Measurements from ENCODE around the gene PCYT2. TPM values are rescaled to one million over a fixed set of nuclear protein-coding genes. Genes with fewer than 3 reads are reported as not detected.
"Not testable (repeated sequence)": the region's sequence is repeated elsewhere in the genome, so short reads cannot be mapped to it uniquely, and the experiment has no call there.

Gene PCYT2
- total RNA-seq, 2 experiments from 2014 or later, result 48.5 TPM

- not testable (repeated sequence) for H3K4me3 Mint-ChIP-seq; H3K4me1 Mint-ChIP-seq; ATAC-seq; H3K9me3 Mint-ChIP-seq (ENCODE audit: low read depth); DNase-seq; H3K27ac Mint-ChIP-seq; H3K36me3 Mint-ChIP-seq
- CTCF ChIA-PET, result interaction anchor here (1.1 to 3.3 kb wide), 4 partner anchors 66 to 250 kb away, joined by 3 to 14 read pairs (median 4); partner anchors contain the start of genes CENPX and MRPL12
- peaks cover 17% of the 10 kb centered on the region for H3K27me3 Mint-ChIP-seq
These were observed 42.2 kb upstream of the PCYT2 start for GRCh38 chr17:81953443-81953842.

DNA sequence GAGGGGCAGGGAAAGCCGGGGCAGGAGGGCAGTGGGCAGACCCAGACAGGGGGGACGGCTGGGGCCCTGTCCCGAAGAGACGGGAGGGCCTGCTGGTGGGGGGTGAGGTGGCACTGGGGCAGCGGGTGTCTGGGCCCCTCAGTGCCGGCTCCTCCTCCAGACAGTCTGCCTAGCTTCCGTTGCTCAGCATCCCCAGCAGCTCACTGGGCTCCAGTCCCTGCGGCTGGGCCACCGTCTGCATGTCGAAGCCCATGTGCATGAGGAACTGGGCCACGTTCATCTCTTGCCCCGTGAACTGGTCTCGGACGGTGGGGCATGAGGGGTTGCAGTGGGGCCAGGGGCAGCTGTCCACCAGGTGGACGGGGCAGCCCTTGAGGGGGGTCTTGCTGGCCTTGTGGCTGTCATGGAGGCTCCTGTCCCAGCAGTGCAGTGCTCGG, 41.6 kb upstream of the PCYT2 start:
- CTCF ChIA-PET, result interaction anchor here (1.6 to 3.3 kb wide), 3 partner anchors 69 to 250 kb away, joined by 3 to 14 read pairs (median 4); partner anchors contain the start of genes CENPX and MRPL12
- no peak overlapping the region for H3K27ac Mint-ChIP-seq
- no peaks in the 10 kb centered on the region for H3K4me1 Mint-ChIP-seq

DNA sequence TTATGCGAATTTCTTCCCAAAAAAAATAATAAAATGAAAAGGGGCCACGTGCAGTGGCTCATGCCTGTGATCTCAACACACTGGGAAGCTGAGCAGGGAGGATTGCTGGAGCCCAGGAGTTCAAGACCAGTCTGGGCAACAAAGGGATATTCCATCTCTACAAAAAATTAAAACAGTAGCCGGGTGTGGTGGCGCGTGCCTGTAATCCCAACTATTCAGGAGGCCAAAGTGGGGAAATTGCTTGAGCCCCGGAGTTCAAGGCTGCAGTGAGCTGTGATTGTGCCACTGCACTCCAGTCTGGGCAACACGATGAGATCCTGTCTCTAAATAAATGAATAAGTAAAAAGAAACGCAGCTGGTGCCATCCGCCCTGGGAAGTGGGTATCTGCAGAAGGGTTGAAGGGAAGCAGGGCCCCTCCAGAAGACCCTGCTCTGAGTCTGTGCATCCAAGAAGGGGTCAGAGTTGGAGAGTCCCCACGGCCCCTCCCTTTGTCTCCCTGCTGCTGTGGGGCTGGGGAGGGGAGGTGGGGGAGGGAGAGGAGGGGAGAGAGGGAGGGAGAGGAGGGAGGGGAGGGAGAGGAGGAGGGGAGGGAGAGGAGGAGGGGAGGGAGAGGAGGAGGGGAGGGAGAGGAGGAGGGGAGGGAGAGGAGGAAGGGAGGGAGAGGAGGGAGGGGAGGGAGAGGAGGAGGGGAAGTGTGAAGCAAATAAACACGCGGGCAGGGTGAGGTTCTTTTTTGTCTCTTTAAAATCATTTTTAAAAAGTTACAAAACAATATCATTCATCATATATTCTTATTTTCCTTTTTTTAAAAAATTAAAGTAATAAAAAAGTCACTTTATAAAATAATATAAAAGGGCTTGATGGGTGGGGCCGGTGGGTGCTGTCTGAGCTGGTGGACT, 40.8 kb upstream of the PCYT2 start:
- CTCF ChIA-PET, result interaction anchor here (1.0 to 3.3 kb wide), 4 partner anchors 8 to 217 kb away, joined by 3 to 17 read pairs (median 9); partner anchors contain the start of genes CENPX and NOTUM
- Mint-ChIP-seq H3K27me3 (peaks cover 8% of the 10 kb centered on the region), H3K27ac (no peak overlapping the region), H3K4me1 (no peaks in the 10 kb centered on the region), H3K4me3 (no peak overlapping the region), H3K36me3 (no peaks in the 10 kb centered on the region), H3K9me3 (ENCODE audit: low read depth) (no peaks in the 10 kb centered on the region)
- ATAC-seq (no peak), DNase-seq (no peak)

More for the DNA sequence above, 41.6 kb upstream of the PCYT2 start:
- Mint-ChIP-seq H3K9me3 (ENCODE audit: low read depth) (no peaks in the 10 kb centered on the region), H3K4me3 (no peak overlapping the region), H3K36me3 (no peaks in the 10 kb centered on the region), H3K27me3 (peaks cover 14% of the 10 kb centered on the region)
- ATAC-seq, result no peak
- no peak for DNase-seq

DNA sequence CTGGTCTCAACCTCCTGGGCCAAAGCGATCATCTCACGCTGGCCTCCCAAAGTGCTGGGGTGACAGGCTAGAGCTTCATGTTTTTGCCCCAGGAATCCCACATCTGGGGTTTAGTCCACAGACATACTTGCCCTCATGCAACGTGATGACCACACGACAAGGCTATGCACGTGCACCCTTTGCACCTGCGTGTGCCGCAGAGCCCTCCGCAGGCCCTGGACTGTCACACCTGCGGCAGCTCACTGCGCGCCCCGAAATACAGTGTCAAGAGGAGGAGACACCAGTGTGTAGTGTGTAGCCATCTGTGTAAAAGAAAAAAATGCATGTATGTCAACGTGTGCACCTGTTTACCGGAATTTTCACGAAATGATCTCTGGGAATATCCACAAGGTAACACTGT, 39.3 kb upstream of the PCYT2 start:
- Mint-ChIP-seq H3K4me3 (no peak overlapping the region), H3K4me1 (no peaks in the 10 kb centered on the region), H3K9me3 (ENCODE audit: low read depth) (no peaks in the 10 kb centered on the region), H3K27me3 (peaks cover 8% of the 10 kb centered on the region), H3K27ac (no peak overlapping the region), H3K36me3 (no peaks in the 10 kb centered on the region)
- no peak for ATAC-seq
- no peak for DNase-seq
- CTCF ChIA-PET, result interaction anchor here (1.3 to 3.0 kb wide), 2 partner anchors 10 to 70 kb away, joined by 3 to 17 read pairs; partner anchors contain the start of gene NOTUM

DNA sequence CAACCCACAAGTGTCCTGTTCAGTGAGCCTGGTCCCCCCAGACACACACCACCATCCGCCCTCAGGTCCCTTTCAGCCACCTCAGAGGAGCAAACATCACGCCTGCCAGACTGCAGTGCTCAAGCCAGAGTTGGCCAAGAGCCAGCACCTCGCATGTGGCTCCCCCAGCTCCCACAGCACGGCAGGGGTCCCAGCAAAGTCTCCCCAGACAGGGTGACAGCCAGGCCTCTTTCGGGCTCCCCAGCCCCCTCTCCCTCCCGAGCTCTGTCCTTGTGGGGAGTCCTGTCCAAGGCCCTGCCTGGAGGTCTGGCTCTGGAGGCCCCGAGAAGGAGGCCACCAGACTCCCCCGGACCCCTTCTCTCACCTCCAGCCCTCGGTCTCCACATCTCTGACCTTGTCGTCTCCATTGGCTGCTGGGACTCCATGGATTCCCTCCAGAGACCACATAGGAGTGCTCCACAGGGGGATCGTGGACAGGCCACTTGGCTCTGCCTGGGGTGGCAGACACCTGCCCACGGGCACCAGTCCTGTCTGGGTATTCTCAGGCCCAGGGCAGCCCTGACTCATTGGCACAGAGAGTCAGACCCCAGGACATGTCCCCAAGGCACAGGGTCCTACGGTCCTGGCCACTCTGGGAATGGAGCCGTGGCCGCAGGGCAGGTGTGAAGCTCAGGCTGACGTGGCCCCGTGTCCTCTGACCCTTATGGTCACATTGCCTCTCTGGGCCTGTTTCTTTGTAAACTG, 37.6 kb upstream of the PCYT2 start:
- ATAC-seq, result no peak
- Mint-ChIP-seq H3K9me3 (ENCODE audit: low read depth) (no peaks in the 10 kb centered on the region), H3K4me1 (no peaks in the 10 kb centered on the region), H3K36me3 (no peaks in the 10 kb centered on the region), H3K4me3 (no peak overlapping the region), H3K27me3 (peaks cover 8% of the 10 kb centered on the region), H3K27ac (no peak overlapping the region)
- CTCF ChIA-PET, result interaction anchor here (1.9 kb wide), 1 partner anchor 11 kb away, joined by 5 read pairs; no protein-coding TSS in a partner anchor
- DNase-seq, result no peak

GRCh38 chr17:81947189-81947588, 36.0 kb upstream of the PCYT2 start, which contains the start of gene MYADML2:
Gene MYADML2 (minus strand): TSS chr17:81947233. CDS start chr17:81941741, 5,492 bp downstream.
- ATAC-seq, result no peak
- Mint-ChIP-seq H3K4me1 (no peaks in the 10 kb centered on the region), H3K36me3 (no peaks in the 10 kb centered on the region), H3K27ac (no peak within 1 kb of the TSS), H3K27me3 (peaks cover 8% of the 10 kb centered on the region), H3K4me3 (no peak within 1 kb of the TSS), H3K9me3 (ENCODE audit: low read depth) (no peaks in the 10 kb centered on the region)
- CTCF ChIA-PET, result interaction anchor here (1.9 kb wide), 1 partner anchor 12 kb away, joined by 5 read pairs; no protein-coding TSS in a partner anchor
- no peak for DNase-seq

GRCh38 chr17:81944858-81945257, 33.7 kb upstream of the PCYT2 start:
- ATAC-seq (no peak), DNase-seq (no peak)
- Mint-ChIP-seq H3K27me3 (peaks cover 5% of the 10 kb centered on the region), H3K4me3 (no peak overlapping the region), H3K27ac (no peak overlapping the region), H3K4me1 (no peaks in the 10 kb centered on the region), H3K36me3 (no peaks in the 10 kb centered on the region), H3K9me3 (ENCODE audit: low read depth) (no peaks in the 10 kb centered on the region)
- CTCF ChIA-PET, result interaction anchor here (3.0 kb wide), 1 partner anchor 15 kb away, joined by 11 read pairs; no protein-coding TSS in a partner anchor

DNA sequence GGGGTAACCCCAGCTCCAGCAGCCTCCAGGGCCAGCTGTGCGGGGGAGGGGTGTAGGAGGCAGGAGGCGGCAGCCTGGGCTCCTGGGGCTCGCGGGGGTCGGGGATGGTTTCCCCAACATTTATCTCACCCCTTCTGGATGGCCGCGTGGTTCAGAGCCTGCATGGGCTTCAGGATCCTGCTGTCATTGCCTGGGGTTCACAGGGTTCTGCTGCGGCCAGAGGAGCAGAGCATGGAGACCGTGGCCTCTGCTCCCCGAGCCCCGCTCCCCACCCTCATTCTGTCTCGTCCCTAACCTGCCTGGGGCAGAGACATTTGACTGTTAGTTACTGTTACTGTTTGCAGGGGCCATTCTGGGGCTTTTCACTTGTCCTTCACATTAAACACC, 31.0 kb upstream of the PCYT2 start:
- no peak for ATAC-seq
- Mint-ChIP-seq H3K9me3 (ENCODE audit: low read depth) (no peaks in the 10 kb centered on the region), H3K4me3 (no peak overlapping the region), H3K36me3 (no peaks in the 10 kb centered on the region), H3K4me1 (peaks cover 5% of the 10 kb centered on the region), H3K27ac (no peak overlapping the region), H3K27me3 (peaks cover 5% of the 10 kb centered on the region)
- CTCF ChIA-PET, result no interaction called here
- DNase-seq, result no peak

DNA sequence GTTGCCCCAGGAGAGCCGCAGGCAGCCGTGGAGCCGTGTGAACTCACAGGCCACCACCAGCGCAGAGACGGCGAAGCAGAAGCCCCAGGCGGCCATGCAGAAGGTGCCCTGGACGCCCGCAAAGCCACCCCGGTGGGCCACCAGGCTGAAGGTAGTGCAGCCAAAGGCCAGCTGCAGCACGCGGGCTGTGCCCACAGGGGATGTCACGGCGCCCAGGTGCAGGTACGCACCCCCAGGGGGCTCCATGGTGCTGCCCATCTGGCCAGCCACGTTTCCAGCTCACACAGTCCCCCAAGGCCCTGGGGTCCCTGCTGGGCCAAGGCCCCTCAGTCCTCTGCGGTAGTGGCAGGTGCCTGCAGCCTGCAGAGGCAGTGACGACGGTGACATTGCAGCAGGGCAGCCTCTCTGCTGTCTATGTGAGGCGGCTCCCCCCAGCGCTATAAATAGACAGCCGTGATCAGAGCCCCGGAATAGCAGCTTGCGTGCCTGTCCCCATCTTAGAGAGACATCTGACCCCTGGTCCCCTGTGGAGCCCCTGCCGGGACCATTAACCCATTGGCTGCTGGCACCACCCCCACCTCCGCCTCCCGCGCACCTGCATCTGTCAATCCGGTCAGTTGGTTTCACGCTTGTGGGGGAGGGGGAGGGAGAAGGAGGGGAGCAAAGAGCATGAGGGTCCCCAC, 30.4 kb upstream of the PCYT2 start:
- CTCF ChIA-PET, result interaction anchor here (0.9 kb wide), 1 partner anchor 14 kb away, joined by 4 read pairs; the partner anchor contains the start of gene MAFG
- H3K4me1 Mint-ChIP-seq, result peaks cover 5% of the 10 kb centered on the region
- no peak overlapping the region for H3K4me3 Mint-ChIP-seq
- DNase-seq (no peak), ATAC-seq (no peak)
- no peak overlapping the region for H3K27ac Mint-ChIP-seq
- H3K36me3 Mint-ChIP-seq, result no peaks in the 10 kb centered on the region
- H3K27me3 Mint-ChIP-seq, result peaks cover 5% of the 10 kb centered on the region
- H3K9me3 Mint-ChIP-seq (ENCODE audit: low read depth), result no peaks in the 10 kb centered on the region

DNA sequence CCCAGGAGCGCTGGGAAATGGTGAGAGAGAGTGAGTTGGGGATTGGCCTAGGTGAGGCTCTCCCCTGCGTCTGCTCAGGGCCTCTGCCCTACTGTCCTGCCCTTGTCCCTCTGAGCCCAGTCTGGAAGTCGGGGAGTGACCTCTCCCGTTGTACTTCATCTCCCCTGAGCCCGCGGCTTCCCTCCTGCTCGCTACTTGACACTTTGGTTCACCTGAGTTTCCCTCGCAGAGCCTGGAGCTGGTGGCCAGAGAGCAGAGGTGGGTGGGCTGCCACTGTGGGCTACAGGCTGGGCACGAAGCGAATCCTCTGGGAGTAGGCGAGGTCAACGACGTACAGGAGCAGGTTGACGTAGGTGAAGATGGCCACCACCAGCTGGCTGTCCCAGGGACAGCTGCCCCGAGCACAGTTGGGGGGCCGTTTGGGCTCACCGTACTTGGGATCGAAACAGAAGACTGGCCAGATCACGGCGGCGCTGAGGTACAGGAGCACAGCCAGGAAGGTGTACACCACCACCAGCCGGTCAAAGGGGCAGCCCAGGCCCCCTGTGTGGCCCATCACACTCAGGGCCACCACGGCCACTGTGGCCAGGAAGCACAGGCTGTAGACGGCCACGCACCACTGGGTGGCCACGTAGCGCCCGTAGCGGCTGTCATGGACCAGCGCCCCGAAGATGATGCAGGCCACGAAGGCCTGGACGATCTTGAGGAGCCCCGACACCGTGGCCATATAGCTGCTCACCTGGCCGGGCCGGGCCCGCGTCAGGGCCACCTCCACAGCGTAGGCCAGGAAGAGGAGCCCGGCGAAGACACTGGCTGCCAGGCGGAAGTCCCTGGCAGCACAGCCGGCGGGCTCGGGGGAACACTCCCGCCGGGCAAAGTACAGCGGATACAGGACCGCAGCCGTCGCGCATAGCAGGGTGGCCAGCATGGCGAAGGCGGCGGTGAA, 29.6 kb upstream of the PCYT2 start:
- Mint-ChIP-seq H3K27me3 (peaks cover 5% of the 10 kb centered on the region), H3K4me3 (no peak overlapping the region), H3K4me1 (peaks cover 9% of the 10 kb centered on the region), H3K9me3 (ENCODE audit: low read depth) (no peaks in the 10 kb centered on the region), H3K36me3 (no peaks in the 10 kb centered on the region), H3K27ac (no peak overlapping the region)
- no peak for ATAC-seq
- CTCF ChIA-PET, result interaction anchor here (0.9 to 1.7 kb wide), 2 partner anchors 13 to 19 kb away, joined by 4 to 5 read pairs; partner anchors contain the start of gene MAFG
- no peak for DNase-seq

- Mint-ChIP-seq H3K27me3 (peaks cover 5% of the 10 kb centered on the region), H3K4me1 (peaks cover 12% of the 10 kb centered on the region)
These were observed 28.7 kb upstream of the PCYT2 start for GRCh38 chr17:81939881-81940385.

GRCh38 chr17:81939218-81939617, 28.0 kb upstream of the PCYT2 start:
- peaks cover 12% of the 10 kb centered on the region for H3K4me1 Mint-ChIP-seq
- no peaks in the 10 kb centered on the region for H3K9me3 Mint-ChIP-seq (ENCODE audit: low read depth)
- H3K27ac Mint-ChIP-seq, result no peak overlapping the region
- no peak overlapping the region for H3K4me3 Mint-ChIP-seq
- no peaks in the 10 kb centered on the region for H3K36me3 Mint-ChIP-seq
- ATAC-seq (no peak), DNase-seq (no peak)
- peaks cover 5% of the 10 kb centered on the region for H3K27me3 Mint-ChIP-seq
- CTCF ChIA-PET, result no interaction called here

More at GRCh38 chr17:81939881-81940385, 28.7 kb upstream of the PCYT2 start:
- no peak for DNase-seq
- Mint-ChIP-seq H3K9me3 (ENCODE audit: low read depth) (no peaks in the 10 kb centered on the region), H3K36me3 (no peaks in the 10 kb centered on the region), H3K27ac (no peak overlapping the region), H3K4me3 (no peak overlapping the region)
- no peak for ATAC-seq
- CTCF ChIA-PET, result interaction anchor here (1.7 kb wide), 1 partner anchor 19 kb away, joined by 5 read pairs; no protein-coding TSS in a partner anchor
